Left hindlimb (tissue), 1 donor: Measurements from ENCODE around the gene CUZD1.

Experiments used
- DNase-seq: peaks from one replicate; pipeline ENCODE4 v3.0.0-alpha.2; 2018

CUZD1 gene

DNA sequence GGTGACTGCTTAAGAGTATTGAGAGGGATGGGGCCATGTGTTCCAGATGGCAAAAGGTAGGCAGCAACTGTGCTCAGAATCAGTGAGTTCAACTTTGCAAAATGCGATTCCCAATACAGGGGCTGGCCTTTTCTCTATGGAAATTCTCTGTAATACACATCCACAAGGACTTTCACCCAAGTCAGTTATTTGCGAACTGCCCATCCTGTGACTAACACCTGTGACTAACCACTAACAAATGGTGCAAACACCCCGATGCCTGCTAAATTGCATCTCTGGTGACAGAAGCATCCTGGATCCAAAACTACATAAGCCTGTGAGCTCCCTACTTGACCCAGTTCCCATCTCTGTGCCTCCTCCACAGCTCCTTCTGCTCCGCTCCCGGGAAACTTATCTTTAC lies 9.0 kb upstream of the CUZD1 start:
- no peak for DNase-seq

DNA sequence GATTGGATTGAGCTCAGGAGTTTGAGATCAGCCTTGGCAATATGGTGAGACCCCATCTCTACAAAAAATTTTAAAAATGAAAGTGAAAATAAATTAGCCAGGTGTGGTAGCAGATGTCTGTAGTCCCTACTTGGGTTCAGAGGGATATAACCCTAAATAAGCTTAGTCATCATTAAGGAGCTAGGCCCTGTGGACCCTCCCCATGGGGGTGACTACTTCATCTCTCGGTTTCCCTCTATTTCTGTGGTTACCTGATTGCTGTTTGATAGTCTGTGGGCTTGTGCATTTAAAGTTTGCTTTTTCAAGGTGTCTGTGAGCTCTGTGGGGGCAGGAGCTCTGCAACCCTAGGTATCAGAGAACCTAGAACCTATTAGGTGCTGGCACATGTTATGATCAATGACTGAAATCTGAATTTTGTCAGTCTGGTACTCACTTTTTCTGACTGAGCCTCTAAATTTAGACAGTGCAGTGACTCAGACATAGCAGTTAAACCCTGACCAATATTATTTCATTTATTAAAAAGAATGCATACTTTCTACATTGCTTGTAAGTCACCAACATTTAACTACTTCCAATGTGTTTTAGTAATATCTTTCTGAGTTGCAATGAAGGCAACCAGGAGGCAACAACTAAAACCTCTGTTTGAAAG lies 8.1 kb upstream of the CUZD1 start:
- no peak for DNase-seq

- DNase-seq: no peak
Observed at GRCh38 chr10:122852261-122852660, 6.6 kb upstream of the CUZD1 start.

DNA sequence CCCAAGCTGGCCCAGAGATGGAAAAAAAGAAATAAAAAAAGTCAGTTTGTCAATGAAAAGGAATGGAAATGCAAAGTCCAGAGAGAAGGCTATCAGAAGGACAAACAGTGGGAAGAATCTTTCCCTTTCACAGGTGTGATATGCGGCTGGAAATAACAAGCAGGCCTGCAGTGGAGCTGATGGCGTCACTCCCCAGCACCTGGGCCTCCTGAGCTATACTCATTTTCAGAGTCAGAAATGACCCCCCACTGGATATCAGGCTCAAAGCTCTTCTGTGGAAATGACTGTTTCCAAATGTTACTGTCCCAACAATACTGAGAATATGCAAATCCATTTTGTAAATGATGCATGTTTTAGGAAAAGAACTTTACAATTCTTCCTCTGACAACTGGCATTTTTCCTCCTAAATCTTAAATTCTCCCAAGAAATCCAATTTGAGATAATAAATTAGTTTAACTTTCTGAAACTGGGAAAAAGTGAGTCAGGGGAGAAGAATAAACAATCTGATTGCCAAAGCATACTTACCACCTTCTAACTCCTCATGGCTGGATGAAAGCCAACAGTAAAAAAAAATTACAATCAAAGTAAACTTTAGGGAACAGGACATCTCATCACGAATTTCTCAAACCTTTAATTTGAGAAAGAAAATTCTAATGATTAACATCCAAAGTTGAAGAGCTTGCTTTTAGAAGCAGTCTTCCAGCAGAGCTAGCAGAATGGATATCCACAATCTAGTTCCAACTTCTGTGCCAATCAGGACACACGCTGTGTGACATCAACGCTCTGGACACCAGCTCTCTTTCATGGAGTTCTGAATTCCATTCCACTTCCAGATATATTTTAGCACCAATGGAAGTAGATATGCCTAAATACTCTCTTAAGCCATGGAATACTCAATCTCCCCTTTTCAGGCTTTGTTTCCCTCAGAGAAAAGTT lies 5.3 kb upstream of the CUZD1 start:
- DNase-seq: no peak

DNA sequence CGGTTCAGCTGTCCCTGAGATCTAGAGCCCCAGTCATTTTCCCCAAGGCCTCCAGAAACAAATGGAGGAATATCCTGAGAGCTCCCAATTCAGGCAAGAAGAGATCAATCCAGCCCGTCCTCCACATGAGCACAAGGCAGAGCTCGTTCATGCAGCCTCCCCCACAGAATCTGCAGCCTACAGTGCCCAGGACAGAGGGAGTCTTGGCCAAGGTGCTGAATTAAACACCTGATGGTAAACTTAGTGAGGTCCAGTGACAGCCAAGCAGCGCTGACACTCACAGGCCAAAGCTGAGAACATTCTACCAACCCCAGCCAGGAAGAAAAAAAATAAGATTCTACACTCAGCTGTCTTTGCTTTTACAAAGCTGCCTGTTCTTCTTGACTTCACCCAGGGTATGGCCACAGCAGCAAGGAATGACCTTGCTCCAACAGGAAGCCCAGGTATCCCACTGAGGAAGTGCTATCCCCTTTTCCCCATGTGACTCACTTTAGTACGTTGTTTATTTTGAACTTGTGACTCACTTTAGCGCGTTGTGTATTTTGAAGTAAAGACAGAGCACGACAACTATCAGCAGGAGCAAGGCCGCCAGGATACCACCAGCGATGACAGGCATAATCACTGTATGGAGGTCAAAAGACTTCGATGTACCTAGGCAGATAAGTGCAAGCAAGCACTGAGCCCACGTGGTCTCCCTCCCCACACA lies 4.4 kb upstream of the CUZD1 start:
- DNase-seq: no peak

DNA sequence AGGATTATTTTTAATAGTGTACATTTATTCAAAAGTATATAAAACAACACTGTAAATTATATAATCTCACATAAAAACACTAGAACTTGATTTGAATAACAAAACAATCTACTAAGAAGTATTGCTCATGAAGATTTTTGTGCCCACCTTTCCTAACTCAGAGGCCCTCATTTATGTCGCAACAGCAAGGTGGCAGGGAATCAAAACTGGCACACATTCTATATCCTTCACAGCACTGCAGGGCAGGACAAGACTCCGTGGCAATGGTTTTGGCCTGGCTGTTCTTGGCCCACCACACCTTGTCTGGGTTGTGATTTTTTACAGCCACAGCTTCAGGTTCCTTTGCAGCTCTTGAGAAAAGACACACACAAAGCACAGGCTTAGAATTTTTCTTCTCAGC lies 3.4 kb upstream of the CUZD1 start:
- DNase-seq: no peak

DNA sequence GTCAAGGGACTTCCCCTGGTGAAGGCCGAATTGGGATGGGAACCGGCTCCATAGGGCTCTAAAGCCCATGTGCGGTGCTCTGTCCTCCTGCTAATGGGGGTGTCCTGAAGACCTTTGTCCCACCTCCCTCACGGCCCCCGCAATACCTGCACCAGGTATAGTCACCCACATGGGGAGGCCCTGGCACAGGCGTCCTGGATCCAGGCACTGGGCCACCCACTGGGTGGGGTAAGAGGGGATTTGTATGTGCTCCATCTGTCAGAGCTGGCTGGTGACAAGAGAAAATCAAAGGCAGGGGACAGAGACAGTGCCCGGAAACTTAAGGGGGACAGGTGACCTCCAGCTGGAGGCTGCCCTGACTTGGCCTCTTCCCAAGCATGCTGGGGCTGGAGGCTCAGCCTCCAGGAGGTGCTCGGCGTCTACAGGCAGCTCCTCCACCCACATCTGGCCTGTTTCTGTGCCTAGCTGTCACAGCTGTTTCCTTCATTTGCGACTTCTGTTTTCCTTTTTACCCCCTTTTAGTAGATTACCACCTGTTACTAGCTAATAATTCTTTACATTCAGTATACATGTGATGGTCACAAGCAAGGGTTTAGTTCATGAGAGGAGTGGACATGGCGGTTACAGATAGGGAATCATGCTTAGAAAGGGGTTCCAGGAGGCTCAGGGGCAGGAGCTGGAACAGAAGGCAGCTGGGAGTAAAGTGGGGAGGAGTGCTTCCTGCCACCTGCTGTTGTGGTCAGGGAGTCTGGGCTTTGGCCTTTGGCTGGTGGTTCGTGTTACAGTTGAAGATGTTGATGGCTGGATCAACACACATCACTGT lies 2.3 kb upstream of the CUZD1 start:
- DNase-seq: no peak

DNA sequence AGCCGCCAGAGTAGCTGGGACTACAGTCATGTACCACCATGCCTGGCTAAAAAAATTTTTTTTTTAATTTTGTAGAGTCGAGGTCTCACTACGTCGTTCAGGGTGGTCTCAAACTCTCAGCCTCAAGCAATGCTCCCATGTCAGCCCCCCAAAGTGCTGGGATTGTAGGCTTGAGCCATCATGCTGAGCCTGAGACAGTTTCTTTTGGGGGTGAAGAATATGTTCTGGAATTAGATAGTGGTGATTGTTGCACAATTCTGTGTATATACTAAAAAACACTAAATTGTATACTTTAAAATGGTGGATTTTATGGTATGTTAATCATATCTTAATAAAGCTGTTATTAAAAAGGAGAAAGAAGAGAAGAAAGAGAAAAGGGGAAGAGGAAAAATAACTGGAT lies 1.5 kb downstream of the CUZD1 start:
- DNase-seq: no peak

GRCh38 chr10:122841569-122841968 lies 4.1 kb downstream of the CUZD1 start:
- DNase-seq: no peak

GRCh38 chr10:122839505-122839904 lies 6.2 kb downstream of the CUZD1 start:
- no peak for DNase-seq

DNA sequence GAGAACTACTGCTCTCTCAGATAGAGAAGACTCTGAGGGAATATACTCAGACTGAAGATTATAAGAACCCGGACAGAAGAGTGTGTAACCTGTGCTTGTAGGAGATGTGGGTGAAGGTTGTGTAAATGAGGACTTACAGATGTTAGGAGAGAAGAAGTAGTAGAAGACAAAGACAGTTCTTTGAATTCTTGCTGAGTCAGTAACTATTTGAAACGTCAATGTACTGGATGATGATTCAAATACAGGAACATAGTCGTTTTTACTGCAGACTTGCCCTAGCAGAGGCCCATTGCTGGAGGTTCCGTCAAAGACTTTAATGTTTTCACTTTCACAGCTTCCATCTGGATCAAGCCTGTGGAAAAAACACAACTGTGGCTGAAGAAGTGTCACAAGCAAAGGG lies 6.8 kb downstream of the CUZD1 start:
- DNase-seq: no peak

DNA sequence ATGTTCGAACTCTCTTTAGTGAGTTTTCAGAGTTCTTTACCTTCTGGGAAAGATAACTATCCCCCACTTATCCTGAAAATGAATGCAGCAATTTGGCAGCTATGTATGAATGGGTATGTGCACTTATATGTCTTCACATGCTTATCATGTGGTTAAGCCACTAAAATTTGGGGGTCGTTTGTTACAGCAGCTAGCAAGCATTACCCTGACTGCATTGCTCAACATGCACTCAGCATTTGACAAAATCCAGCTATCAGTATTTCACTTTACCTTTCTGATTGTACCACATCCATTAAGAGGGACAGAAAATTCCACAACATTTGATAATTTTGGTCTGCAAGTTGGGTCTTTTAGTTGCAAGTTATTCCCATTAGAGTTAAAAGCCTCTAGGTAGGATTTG lies 9.7 kb downstream of the CUZD1 start:
- no peak for DNase-seq

DNA sequence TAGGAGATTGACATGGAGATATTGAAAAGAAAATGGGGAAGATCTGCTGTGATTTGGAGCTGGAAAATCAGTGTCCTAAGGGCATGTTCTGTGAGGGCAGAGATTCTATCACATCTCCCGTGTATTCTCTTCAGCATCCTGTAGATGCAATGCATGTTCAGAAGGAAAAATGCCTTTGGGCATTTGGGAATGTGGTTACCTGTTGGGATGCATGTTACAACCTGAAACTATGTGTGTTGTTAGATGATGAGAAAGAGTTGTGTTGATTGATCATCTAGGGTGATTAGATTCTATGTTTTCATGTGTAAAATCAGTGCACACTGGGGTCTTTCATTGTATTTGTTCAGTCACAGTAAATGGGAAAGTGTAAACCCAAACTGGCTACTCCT lies 14.7 kb downstream of the CUZD1 start:
- no peak for DNase-seq

- DNase-seq: no peak
Observed at GRCh38 chr10:122830273-122830964, 15.2 kb downstream of the CUZD1 start.

DNA sequence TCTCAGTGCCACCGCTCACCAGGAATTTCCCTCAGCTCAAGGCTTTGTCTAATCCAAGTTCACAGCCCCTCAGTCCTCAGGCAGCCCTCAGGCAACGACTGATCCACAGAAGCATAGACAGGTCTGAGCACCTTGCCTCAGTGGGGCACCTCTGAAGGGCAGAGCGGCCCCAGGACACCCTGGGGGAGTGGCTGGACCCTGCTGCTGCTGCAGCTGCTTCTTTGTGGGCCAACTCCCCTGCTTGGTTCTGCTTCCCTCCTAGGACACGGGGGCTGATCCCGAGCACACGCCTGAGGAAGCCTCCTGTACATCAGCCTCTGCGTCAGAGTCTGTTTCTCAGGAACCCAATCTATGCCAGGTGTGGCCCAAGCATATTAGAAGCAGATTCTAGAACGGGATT lies 16.2 kb downstream of the CUZD1 start:
- DNase-seq: no peak

GRCh38 chr10:122828716-122829255 lies 16.9 kb downstream of the CUZD1 start:
- no peak for DNase-seq

DNA sequence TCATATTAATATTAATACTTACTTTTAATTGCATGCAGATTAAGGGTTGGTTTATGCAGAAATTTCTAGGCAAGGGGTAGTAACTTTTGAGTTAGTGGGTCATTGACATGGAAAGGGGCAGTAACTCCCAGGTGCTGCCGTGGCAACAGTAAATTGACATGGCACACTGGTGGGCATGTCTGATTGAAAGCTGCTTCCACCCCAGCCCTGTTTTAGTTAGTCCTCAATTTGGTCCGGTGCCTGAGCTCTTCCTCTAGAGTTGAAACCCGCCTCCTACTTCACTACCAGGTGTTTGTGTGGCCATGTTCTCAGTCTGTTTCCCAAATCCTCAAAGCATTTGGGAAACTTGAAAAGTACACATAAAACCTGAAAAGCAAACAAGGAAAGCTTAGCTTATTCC lies 18.4 kb downstream of the CUZD1 start:
- DNase-seq: no peak

DNA sequence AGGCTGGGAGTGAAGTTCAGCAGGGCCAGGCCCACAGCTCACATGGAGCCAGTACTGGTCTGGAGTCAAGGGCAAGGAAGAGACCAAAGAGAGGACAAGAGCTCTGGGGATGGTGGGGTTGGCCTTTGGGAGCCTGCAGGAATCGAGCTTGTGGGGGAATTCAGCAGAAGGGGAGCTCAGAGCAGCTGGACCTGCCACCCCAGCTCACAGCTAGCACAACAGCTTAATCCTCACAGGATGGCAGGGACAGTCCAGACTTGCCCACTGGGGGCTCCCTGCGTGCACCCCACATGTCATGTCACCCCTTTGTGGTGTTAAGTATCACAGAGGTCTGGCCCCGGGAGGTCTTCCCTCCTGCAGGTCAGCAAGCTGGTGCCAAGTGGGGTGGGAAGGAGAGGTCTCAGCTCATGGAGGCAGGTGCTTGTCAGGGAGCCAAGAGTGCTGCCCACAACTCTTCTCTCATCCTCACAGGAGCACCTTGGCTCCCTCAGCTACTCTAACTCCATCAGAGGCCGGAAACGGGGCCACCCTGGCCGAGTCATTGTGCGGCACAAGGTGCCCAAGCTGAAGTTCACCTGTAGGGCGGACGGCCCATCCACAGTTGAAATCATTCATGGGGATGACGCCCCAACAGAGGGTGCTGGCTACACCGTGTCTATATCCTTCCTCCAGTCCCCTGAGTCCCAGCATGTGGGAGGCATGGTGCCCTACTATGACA lies 22.5 kb downstream of the CUZD1 start:
- DNase-seq: no peak

GRCh38 chr10:122821808-122822207 lies 23.8 kb downstream of the CUZD1 start:
- no peak for DNase-seq

DNA sequence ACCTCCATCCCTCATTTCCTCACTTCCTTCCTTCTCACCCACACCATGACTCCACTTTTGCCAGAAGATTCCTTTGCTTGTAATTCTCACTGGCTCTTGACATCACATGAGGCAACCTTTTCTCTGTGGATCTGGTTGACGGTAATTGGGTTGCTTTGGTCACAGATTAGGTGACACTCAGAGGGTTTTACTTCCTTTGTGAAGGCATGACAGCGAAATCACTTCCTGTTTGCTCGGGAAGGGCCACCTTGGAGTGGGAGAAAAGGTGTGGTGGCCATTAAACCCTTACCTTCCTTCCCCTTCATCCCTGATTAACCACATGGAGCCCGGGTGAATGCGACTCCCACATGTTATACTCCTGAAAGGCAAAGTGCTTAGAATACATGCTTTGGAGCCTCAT lies 30.2 kb downstream of the CUZD1 start:
- DNase-seq: no peak

DNA sequence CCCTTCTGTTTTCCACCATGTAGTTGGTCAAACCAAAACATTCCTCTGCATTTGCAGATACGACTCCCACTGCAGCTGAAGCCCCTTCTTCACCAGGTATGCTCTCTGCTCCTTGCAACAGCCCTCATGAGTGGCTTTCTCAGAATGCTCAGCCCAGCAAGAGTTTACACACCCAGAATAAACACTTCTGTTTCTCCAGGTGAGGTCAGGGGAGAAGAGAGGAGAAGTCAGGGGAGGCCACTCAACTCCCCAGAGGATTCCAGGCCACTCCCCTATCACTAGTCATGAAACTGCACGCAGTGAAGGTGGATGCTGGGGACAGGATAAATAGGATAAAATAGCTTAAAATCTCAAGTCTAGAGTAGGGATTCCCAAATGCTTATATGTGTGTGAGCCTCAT lies 31.2 kb downstream of the CUZD1 start:
- no peak for DNase-seq
